ENCODE measurements around the gene LAMA3. TPM values are rescaled to one million over a fixed set of nuclear protein-coding genes. Genes with fewer than 3 reads are reported as not detected.

LAMA3 gene
- polyA plus RNA-seq, 1 experiment = 0.32 TPM

Other genes starting within 250 kb of the LAMA3 start
- 36.2 and 48.2 TPM in 2 replicates for gene RIOK3, start 236.2 kb upstream of the LAMA3 start, polyA plus RNA-seq (2011; rRNA removed)
- 16.3 and 18.1 TPM in 2 replicates for gene RMC1, start 185.9 kb upstream of the LAMA3 start, polyA plus RNA-seq (2011; rRNA removed)
- gene NPC1, start 102.9 kb upstream of the LAMA3 start, polyA plus RNA-seq (2011; rRNA removed) = 10.8 and 11.3 TPM in 2 replicates
- gene ANKRD29, start 26.5 kb upstream of the LAMA3 start, polyA plus RNA-seq (2011; rRNA removed) = 0.12 and 0.15 TPM in 2 replicates

Measured in AG04450 (cell line).